Lung (tissue), 13 donors: ENCODE results near the gene MTERF4. TPM values are rescaled to one million over a fixed set of nuclear protein-coding genes. Genes with fewer than 3 reads are reported as not detected.

ENCODE experiments used
- ATAC-seq: fragments of 200-7000 bp; cut with Tn5 transposase; one replicate; pipeline ENCODE4 v1.9.1; 2020; ENCODE audit warnings: moderate number of reproducible peaks; ENCODE audit not compliant: insufficient read depth, low FRiP score
- DNase-seq, 3 donors: peaks; one replicate each; pipeline ENCODE4 v3.0.0-alpha.2; 2013 to 2017
- H3K27ac ChIP-seq, 2 donors: one replicate each; pipeline ENCODE4 v1.5.1; 2013; ENCODE audit warnings: mild to moderate bottlenecking in 2 of 2, moderate library complexity in 2 of 2, control low read depth in 1 of 2, inconsistent platforms in 1 of 2, low read depth in 1 of 2, low read length in 1 of 2
- H3K27me3 ChIP-seq, 3 donors: one replicate each; pipeline ENCODE4 v1.5.1; 2013; ENCODE audit warnings: low read length in 2 of 3; ENCODE audit not compliant: control insufficient read depth in 3 of 3, insufficient read depth in 3 of 3
- H3K36me3 ChIP-seq, 4 donors: one replicate each; pipeline ENCODE4 v1.5.1; 2013; ENCODE audit warnings: low read length in 4 of 4, mild to moderate bottlenecking in 1 of 4, moderate library complexity in 1 of 4; ENCODE audit not compliant: control insufficient read depth in 4 of 4, insufficient read depth in 4 of 4
- H3K4me1 ChIP-seq, 5 donors: one replicate each; pipeline ENCODE4 v1.5.1; 2013; ENCODE audit warnings: low read length in 5 of 5, mild to moderate bottlenecking in 2 of 5, moderate library complexity in 1 of 5; ENCODE audit not compliant: control insufficient read depth in 5 of 5, insufficient read depth in 5 of 5
- H3K4me3 ChIP-seq: one replicate; pipeline ENCODE4 v1.5.1; 2013; ENCODE audit warnings: mild to moderate bottlenecking, control low read depth, moderate library complexity
- H3K9ac ChIP-seq, 2 donors: one replicate each; pipeline ENCODE4 v1.5.1; 2013; ENCODE audit warnings: low read length in 2 of 2, control low read depth in 1 of 2; ENCODE audit not compliant: insufficient read depth in 1 of 2
- H3K9me3 ChIP-seq, 4 donors: one replicate each; pipeline ENCODE4 v1.5.1; 2013; ENCODE audit warnings: low read length in 3 of 4, mild to moderate bottlenecking in 1 of 4, moderate library complexity in 1 of 4; ENCODE audit not compliant: control insufficient read depth in 4 of 4, insufficient read depth in 3 of 4
- CTCF ChIP-seq: IDR thresholded peaks from 2 replicates; pipeline ENCODE4 v1.5.1; 2012; ENCODE audit warnings: mild to moderate bottlenecking; ENCODE audit errors: control extremely low read depth, extremely low read depth
- WGBS, 2 donors: extraction: QIAGEN DNeasy Blood & Tissue Kit; methylation state at CpG; one replicate each; pipeline ENCODE4 v1.1.7; 2013; 5-methylcytosine and 5-hydroxymethylcytosine counted together
- polyA plus RNA-seq, 2 donors: library from polyadenylated mRNA; stranded (reverse); fragments of 200-250 nt; gene quantifications; one replicate each; pipeline ENCODE4 v1.2.1, GENCODE V29; 2013
- small RNA-seq: library from RNA; depleted of rRNA; stranded (forward); fragments of <200 nt; gene quantifications from one replicate; pipeline ENCODE3, GENCODE V24; 2014; ENCODE audit warnings: low replicate concordance
- total RNA-seq, 2 donors: library from RNA; depleted of rRNA in 1 of 2; stranded (reverse); fragments of >200 nt in 1 of 2; gene quantifications; one replicate each; pipeline ENCODE4 v1.2.1, GENCODE V29; 2014 to 2021
- donor health status: control.
- donor health status: control.
- donor health status: Bipolar disorder and iron deficiency.
- donor health status: healthy.
- donor health status: DM: yes; HTN: yes; CAD: no.

The MTERF4 gene
- total and polyA plus RNA-seq, 4 donors, result 23.5 to 50.1 (median 27.5) TPM

- no peak overlapping the region for H3K27ac ChIP-seq
- no peak for TF ChIP-seq CTCF
- H3K36me3 ChIP-seq, result peaks cover 0 to 42% (median 33%) of the 10 kb centered on the region in 4 donors
- no peak for ATAC-seq
- DNase-seq, result no peak
- peaks cover 0 to 3% (median 3%) of the 10 kb centered on the region in 4 donors for H3K9me3 ChIP-seq
- no peak overlapping the region for H3K4me3 ChIP-seq
- no peak overlapping the region for H3K9ac ChIP-seq
- 94% methylated on average over 28 to 30 of the region's 30 CpGs for WGBS, 2 donors
- H3K4me1 ChIP-seq, result no peaks in the 10 kb centered on the region
- no peaks in the 10 kb centered on the region for H3K27me3 ChIP-seq
These were observed 53.7 kb downstream of the MTERF4 start for GRCh38 chr2:241048149-241048948.

- WGBS, 2 donors, result 79 to 91% methylated on average over 6 of the region's 6 CpGs
- Histone ChIP-seq H3K4me1 (no peaks in the 10 kb centered on the region), H3K9ac (no peak overlapping the region), H3K9me3 (peaks cover 0 to 3% (median 3%) of the 10 kb centered on the region in 4 donors), H3K27me3 (no peaks in the 10 kb centered on the region), H3K4me3 (no peak overlapping the region), H3K36me3 (peaks cover 0 to 48% (median 33%) of the 10 kb centered on the region in 4 donors), H3K27ac (no peak overlapping the region)
- DNase-seq (no peak), ATAC-seq (no peak)
- TF ChIP-seq CTCF, result no peak
These were observed 54.7 kb downstream of the MTERF4 start for GRCh38 chr2:241047253-241048010.

Small RNA genes lying within 50 kb of the gene (small RNA-seq; reads per million reads assigned to genes)
- not detected for gene AC005237.2

Other genes with a start within 250 kb of the MTERF4 start
- gene AGXT, start 233.5 kb downstream of the MTERF4 start, total RNA-seq, result under 1 TPM in 1 of 2 donors, not detected in 1; 0.61 TPM
- gene AGXT, start 233.5 kb downstream of the MTERF4 start, polyA plus RNA-seq, result under 1 TPM; 0.05 to 0.16 TPM
- gene MAB21L4, start 206.1 kb downstream of the MTERF4 start, total RNA-seq, result 10 to 100 TPM in 1 of 2 donors, 1 to 10 TPM in 1; 2.9 to 21.1 TPM
- gene MAB21L4, start 206.1 kb downstream of the MTERF4 start, polyA plus RNA-seq, result 1 to 10 TPM; 4.9 to 8.7 TPM
- gene CROCC2, start 196.0 kb downstream of the MTERF4 start, total RNA-seq, result 10 to 100 TPM in 1 of 2 donors, 1 to 10 TPM in 1; 5.6 to 17.4 TPM
- 1 to 10 TPM; 1.3 to 3.1 TPM for gene CROCC2, start 196.0 kb downstream of the MTERF4 start, polyA plus RNA-seq
- 10 to 100 TPM; 57.1 to 74.6 TPM for gene SNED1, start 103.7 kb downstream of the MTERF4 start, total RNA-seq
- gene SNED1, start 103.7 kb downstream of the MTERF4 start, polyA plus RNA-seq, result 10 to 100 TPM in 1 of 2 donors, 1 to 10 TPM in 1; 5.9 to 12.3 TPM
- 10 to 100 TPM; 16.2 to 21.8 TPM for gene PASK, start 47.2 kb upstream of the MTERF4 start, total RNA-seq
- gene PASK, start 47.2 kb upstream of the MTERF4 start, polyA plus RNA-seq, result 10 to 100 TPM in 1 of 2 donors, 1 to 10 TPM in 1; 3.5 to 10.1 TPM
- gene PPP1R7, start 48.2 kb upstream of the MTERF4 start, total RNA-seq, result 10 to 100 TPM; 54.6 to 65.5 TPM
- gene PPP1R7, start 48.2 kb upstream of the MTERF4 start, polyA plus RNA-seq, result 10 to 100 TPM; 66.3 to 78.1 TPM
- under 1 TPM; 0.74 to 0.98 TPM for gene ANO7, start 86.4 kb upstream of the MTERF4 start, total RNA-seq
- 1 to 10 TPM in 1 of 2 donors, under 1 TPM in 1; 0.71 to 1.1 TPM for gene ANO7, start 86.4 kb upstream of the MTERF4 start, polyA plus RNA-seq
- gene HDLBP, start 213.4 kb upstream of the MTERF4 start, total RNA-seq, result 100 to 1,000 TPM; 415 to 595 TPM
- gene HDLBP, start 213.4 kb upstream of the MTERF4 start, polyA plus RNA-seq, result 100 to 1,000 TPM; 165 to 216 TPM
- 100 to 1,000 TPM; 337 to 755 TPM for gene SEPTIN2, start 213.6 kb upstream of the MTERF4 start, total RNA-seq
- gene SEPTIN2, start 213.6 kb upstream of the MTERF4 start, polyA plus RNA-seq, result 100 to 1,000 TPM; 114 to 178 TPM